Measurements from ENCODE around the gene POFUT1. TPM values are rescaled to one million over a fixed set of nuclear protein-coding genes. Genes with fewer than 3 reads are reported as not detected.
"Not testable (repeated sequence)": the region's sequence is repeated elsewhere in the genome, so short reads cannot be mapped to it uniquely, and the experiment has no call there.

POFUT1 gene
- polyA plus RNA-seq, 3 donors: 10.9 to 22.8 (median 11.8) TPM

- Histone ChIP-seq H4K20me1 (ENCODE audit: insufficient read depth, low read length) (no peaks in the 10 kb centered on the region), H3K79me2 (ENCODE audit: insufficient read depth, low read length) (no peaks in the 10 kb centered on the region), H3K36me3 (replicated peaks in 1 of 2; ENCODE audit: control insufficient read depth in 1 of 2, insufficient read depth in 2 of 2, low read length in 2 of 2) (no peaks in the 10 kb centered on the region), H3K9ac (ENCODE audit: insufficient read depth, low read length, poor library complexity, severe bottlenecking) (no peak overlapping the region), H3K27me3 (ENCODE audit: control insufficient read depth in 2 of 2, insufficient read depth in 2 of 2, low read length in 2 of 2) (no peaks in the 10 kb centered on the region), H3K4me2 (replicated peaks; ENCODE audit: extremely low read depth, low read length, poor library complexity, severe bottlenecking) (no peak overlapping the region), H3K9me3 (replicated peaks in 1 of 2; ENCODE audit: control insufficient read depth in 1 of 2, insufficient read depth in 1 of 2, low read length in 2 of 2) (no peaks in the 10 kb centered on the region), H3K4me3 (replicated peaks in 1 of 3; ENCODE audit: low read depth in 2 of 3, low read length in 3 of 3) (no peak overlapping the region), H3K4me1 (ENCODE audit: control insufficient read depth in 1 of 2, insufficient read depth in 2 of 2, low read length in 2 of 2) (peaks cover 15 to 23% of the 10 kb centered on the region in 2 donors), H2AFZ (ENCODE audit: insufficient read depth, low read depth, low read length, poor library complexity, severe bottlenecking) (no peak overlapping the region), H3K27ac (ENCODE audit: low read depth in 1 of 2, low read length in 2 of 2) (no peak overlapping the region)
- Mint-ChIP-seq H3K4me1 (peaks cover 23% of the 10 kb centered on the region), H3K9me3 (peaks cover 0 to 2% (median 0%) of the 10 kb centered on the region in 7 donors), H3K36me3 (no peaks in the 10 kb centered on the region), H3K4me3 (no peak overlapping the region), H3K27me3 (ENCODE audit: low read depth in 3 of 3) (peaks cover 0 to 2% (median 0%) of the 10 kb centered on the region in 3 donors), H3K27ac (no peak overlapping the region)
- TF ChIP-seq CTCF (IDR thresholded peaks at IDR 0.05): no peak
- WGBS (ENCODE audit: insufficient coverage): 100% methylated on average over 1 of the region's 6 CpGs
- intact Hi-C loops (cut with micrococcal nuclease): no loop called here
- DNase-seq: no peak
Measured at GRCh38 chr20:32244150-32244823, 36.6 kb downstream of the POFUT1 start.

GRCh38 chr20:32244959-32245358, 37.3 kb downstream of the POFUT1 start:
- Mint-ChIP-seq H3K4me3 (no peak overlapping the region), H3K9me3 (peaks cover 0 to 2% (median 0%) of the 10 kb centered on the region in 7 donors), H3K4me1 (peaks cover 21% of the 10 kb centered on the region), H3K27me3 (ENCODE audit: low read depth in 3 of 3) (peaks cover 0 to 2% (median 0%) of the 10 kb centered on the region in 3 donors), H3K27ac (no peak overlapping the region), H3K36me3 (no peaks in the 10 kb centered on the region)
- no peak for DNase-seq
- intact Hi-C loops (cut with micrococcal nuclease): no loop called here
- H3K27me3 ChIP-seq (ENCODE audit: control insufficient read depth in 2 of 2, insufficient read depth in 2 of 2, low read length in 2 of 2): no peaks in the 10 kb centered on the region
- no peaks in the 10 kb centered on the region for H3K9me3 ChIP-seq (replicated peaks in 1 of 2; ENCODE audit: control insufficient read depth in 1 of 2, insufficient read depth in 1 of 2, low read length in 2 of 2)
- H3K36me3 ChIP-seq (replicated peaks in 1 of 2; ENCODE audit: control insufficient read depth in 1 of 2, insufficient read depth in 2 of 2, low read length in 2 of 2): no peaks in the 10 kb centered on the region
- H4K20me1 ChIP-seq (ENCODE audit: insufficient read depth, low read length): no peaks in the 10 kb centered on the region
- H3K79me2 ChIP-seq (ENCODE audit: insufficient read depth, low read length): no peaks in the 10 kb centered on the region
- H3K4me1 ChIP-seq (ENCODE audit: control insufficient read depth in 1 of 2, insufficient read depth in 2 of 2, low read length in 2 of 2): peaks cover 14 to 21% of the 10 kb centered on the region in 2 donors
- no peak overlapping the region for H3K4me3 ChIP-seq (replicated peaks in 1 of 3; ENCODE audit: low read depth in 2 of 3, low read length in 3 of 3)
- H3K27ac ChIP-seq (ENCODE audit: low read depth in 1 of 2, low read length in 2 of 2): no peak overlapping the region
- no peak overlapping the region for H3K9ac ChIP-seq (ENCODE audit: insufficient read depth, low read length, poor library complexity, severe bottlenecking)
- 100% methylated on average over 1 of the region's 4 CpGs for WGBS (ENCODE audit: insufficient coverage)
- no peak overlapping the region for H3K4me2 ChIP-seq (replicated peaks; ENCODE audit: extremely low read depth, low read length, poor library complexity, severe bottlenecking)
- no peak for TF ChIP-seq CTCF (IDR thresholded peaks at IDR 0.05)
- H2AFZ ChIP-seq (ENCODE audit: insufficient read depth, low read depth, low read length, poor library complexity, severe bottlenecking): no peak overlapping the region

- H4K20me1 ChIP-seq (ENCODE audit: insufficient read depth, low read length); H3K36me3 Mint-ChIP-seq; H3K9ac ChIP-seq (ENCODE audit: insufficient read depth, low read length, poor library complexity, severe bottlenecking); H3K27ac Mint-ChIP-seq; H3K36me3 ChIP-seq (replicated peaks in 1 of 2; ENCODE audit: control insufficient read depth in 1 of 2, insufficient read depth in 2 of 2, low read length in 2 of 2); H3K9me3 Mint-ChIP-seq; H3K9me3 ChIP-seq (replicated peaks in 1 of 2; ENCODE audit: control insufficient read depth in 1 of 2, insufficient read depth in 1 of 2, low read length in 2 of 2); H3K4me3 Mint-ChIP-seq; H3K4me2 ChIP-seq (replicated peaks; ENCODE audit: extremely low read depth, low read length, poor library complexity, severe bottlenecking); H2AFZ ChIP-seq (ENCODE audit: insufficient read depth, low read depth, low read length, poor library complexity, severe bottlenecking); H3K27me3 ChIP-seq (ENCODE audit: control insufficient read depth in 2 of 2, insufficient read depth in 2 of 2, low read length in 2 of 2); H3K27me3 Mint-ChIP-seq (ENCODE audit: low read depth in 3 of 3); H3K4me3 ChIP-seq (replicated peaks in 1 of 3; ENCODE audit: low read depth in 2 of 3, low read length in 3 of 3); DNase-seq; intact Hi-C loops (cut with micrococcal nuclease); H3K27ac ChIP-seq (ENCODE audit: low read depth in 1 of 2, low read length in 2 of 2); H3K79me2 ChIP-seq (ENCODE audit: insufficient read depth, low read length): not testable (repeated sequence)
- 97% methylated on average over 4 of the region's 5 CpGs for WGBS (ENCODE audit: insufficient coverage)
- H3K4me1 ChIP-seq (ENCODE audit: control insufficient read depth in 1 of 2, insufficient read depth in 2 of 2, low read length in 2 of 2): peaks cover 10 to 17% of the 10 kb centered on the region in 2 donors
- peaks cover 15% of the 10 kb centered on the region for H3K4me1 Mint-ChIP-seq
Measured at GRCh38 chr20:32246208-32246607, 38.5 kb downstream of the POFUT1 start.

Measured in CD14-positive monocyte (primary cell).